CD14-positive monocyte (primary cell): Measurements from ENCODE around the gene GYG2. TPM values are rescaled to one million over a fixed set of nuclear protein-coding genes. Genes with fewer than 3 reads are reported as not detected.

Experiments used
- DNase-seq, 3 donors: peaks; one replicate each; pipeline ENCODE4 v3.0.0-alpha.2; 2011 to 2022
- H2AFZ ChIP-seq: 2 replicates; pipeline ENCODE4 v1.6.0; 2012; ENCODE audit warnings: mild to moderate bottlenecking, low read depth, low read length, inconsistent platforms; ENCODE audit not compliant: insufficient read depth, poor library complexity, severe bottlenecking
- H3K27ac ChIP-seq, 2 donors: 1 replicate in 1 of 2; 2 replicates in 1 of 2; pipeline ENCODE4 v1.5.1; 2012 to 2013; ENCODE audit warnings: low read length in 2 of 2, control low read depth in 1 of 2, inconsistent platforms in 1 of 2, low read depth in 1 of 2, mild to moderate bottlenecking in 1 of 2
- H3K27me3 ChIP-seq, 2 donors: one replicate each; pipeline versions ENCODE4 v1.6.0 to v1.6.1; 2011 to 2013; ENCODE audit warnings: low read length in 2 of 2; ENCODE audit not compliant: control insufficient read depth in 2 of 2, insufficient read depth in 2 of 2
- H3K36me3 ChIP-seq, 2 donors: replicated peaks in 1 of 2; 1 replicate in 1 of 2; 2 replicates in 1 of 2; pipeline versions ENCODE4 v1.5.1 to v1.6.1; 2012 to 2013; ENCODE audit warnings: low read length in 2 of 2, control low read depth in 1 of 2, inconsistent platforms in 1 of 2, mild to moderate bottlenecking in 1 of 2; ENCODE audit not compliant: insufficient read depth in 2 of 2, control insufficient read depth in 1 of 2
- H3K4me1 ChIP-seq, 2 donors: 1 replicate in 1 of 2; 2 replicates in 1 of 2; pipeline versions ENCODE4 v1.5.1 to v1.6.1; 2012 to 2013; ENCODE audit warnings: low read length in 2 of 2, control low read depth in 1 of 2, inconsistent platforms in 1 of 2, mild to moderate bottlenecking in 1 of 2, moderate library complexity in 1 of 2; ENCODE audit not compliant: insufficient read depth in 2 of 2, control insufficient read depth in 1 of 2
- H3K4me2 ChIP-seq: replicated peaks from 2 replicates; pipeline ENCODE3; 2012; ENCODE audit warnings: low read length, moderate library complexity, mild to moderate bottlenecking; ENCODE audit not compliant: poor library complexity, severe bottlenecking; ENCODE audit errors: extremely low read depth
- H3K4me3 ChIP-seq, 3 experiments: fragments of 200-600 bp in 1 of 3; sonication (generic) in 1 of 3; replicated peaks in 1 of 3; 1 replicate in 2 of 3; 2 replicates in 1 of 3; pipeline ENCODE4 v1.5.1; 2011 to 2013; ENCODE audit warnings: low read length in 3 of 3, mild to moderate bottlenecking in 3 of 3, control low read depth in 2 of 3, low read depth in 2 of 3, inconsistent platforms in 1 of 3, moderate library complexity in 1 of 3
- H3K79me2 ChIP-seq: 2 replicates; pipeline ENCODE4 v1.6.0; 2012; ENCODE audit warnings: mild to moderate bottlenecking, control low read depth, inconsistent platforms, low read length, moderate library complexity; ENCODE audit not compliant: insufficient read depth
- H3K9ac ChIP-seq: 2 replicates; pipeline ENCODE4 v1.6.0; 2017; ENCODE audit warnings: low read length, mild to moderate bottlenecking; ENCODE audit not compliant: insufficient read depth, poor library complexity, severe bottlenecking
- H3K9me3 ChIP-seq, 2 donors: replicated peaks in 1 of 2; 1 replicate in 1 of 2; 2 replicates in 1 of 2; pipeline versions ENCODE4 v1.5.1 to v1.6.1; 2012 to 2013; ENCODE audit warnings: low read length in 2 of 2, control low read depth in 1 of 2; ENCODE audit not compliant: control insufficient read depth in 1 of 2, insufficient read depth in 1 of 2
- H4K20me1 ChIP-seq: 2 replicates; pipeline ENCODE4 v1.6.0; 2012; ENCODE audit warnings: mild to moderate bottlenecking, low read length, control low read depth, moderate library complexity; ENCODE audit not compliant: insufficient read depth
- H3K27ac Mint-ChIP-seq, 7 donors: one replicate each; pipeline ENCODE4 v1.8.0; 2020; ENCODE audit warnings: mild to moderate bottlenecking in 7 of 7, mixed read lengths in 7 of 7, moderate library complexity in 6 of 7, inconsistent platforms in 2 of 7
- H3K27me3 Mint-ChIP-seq, 3 donors: one replicate each; pipeline ENCODE4 v1.8.0; 2021 to 2022; ENCODE audit warnings: low read depth in 3 of 3, mild to moderate bottlenecking in 3 of 3, mixed read lengths in 3 of 3, moderate library complexity in 3 of 3, inconsistent platforms in 1 of 3
- H3K36me3 Mint-ChIP-seq, 2 donors: one replicate each; pipeline ENCODE4 v1.8.0; 2020; ENCODE audit warnings: mixed read lengths in 2 of 2, inconsistent platforms in 1 of 2, mild to moderate bottlenecking in 1 of 2
- H3K4me1 Mint-ChIP-seq: one replicate; pipeline ENCODE4 v1.8.0; 2020; ENCODE audit warnings: mild to moderate bottlenecking, mixed read lengths
- H3K4me3 Mint-ChIP-seq, 2 donors: one replicate each; pipeline ENCODE4 v1.8.0; 2020; ENCODE audit warnings: mild to moderate bottlenecking in 2 of 2, mixed read lengths in 2 of 2, moderate library complexity in 1 of 2
- H3K9me3 Mint-ChIP-seq, 7 donors: one replicate each; pipeline ENCODE4 v1.8.0; 2020 to 2022; ENCODE audit warnings: mixed read lengths in 7 of 7, mild to moderate bottlenecking in 6 of 7, moderate library complexity in 6 of 7, inconsistent platforms in 2 of 7
- WGBS: methylation state at CpG from one replicate; pipeline ENCODE4 v1.1.5; 2013; ENCODE audit warnings: missing lambda C conversion rate; ENCODE audit not compliant: insufficient coverage; 5-methylcytosine and 5-hydroxymethylcytosine counted together
- intact Hi-C, 2 donors: fragments of 100-400 bp; cut with micrococcal nuclease; formaldehyde crosslinking; loops; one replicate each; pipeline versions ENCODE4 v1.15.0 to v1.15.1; 2023
- polyA plus RNA-seq, 3 donors: library from polyadenylated mRNA; depleted of rRNA in 1 of 3; unstranded in 2 of 3; stranded (reverse) in 1 of 3; fragments of 300-500 nt in 2 of 3; fragments of >200 nt in 1 of 3; fragmentation: Illumina TruSeq in 2 of 3; gene quantifications; 1 replicate in 2 of 3; 2 replicates in 1 of 3; pipeline ENCODE4 v1.2.3, GENCODE V29; 2012 to 2021
- TF ChIP-seq, protein P1 (sequence below): fragments of 200-600 bp; IDR thresholded peaks from one replicate; pipeline ENCODE4 v1.8.0; 2022; ENCODE audit warnings: antibody characterized with exemption, mild to moderate bottlenecking

GYG2 gene
- polyA plus RNA-seq, 3 donors, result not detected

DNA sequence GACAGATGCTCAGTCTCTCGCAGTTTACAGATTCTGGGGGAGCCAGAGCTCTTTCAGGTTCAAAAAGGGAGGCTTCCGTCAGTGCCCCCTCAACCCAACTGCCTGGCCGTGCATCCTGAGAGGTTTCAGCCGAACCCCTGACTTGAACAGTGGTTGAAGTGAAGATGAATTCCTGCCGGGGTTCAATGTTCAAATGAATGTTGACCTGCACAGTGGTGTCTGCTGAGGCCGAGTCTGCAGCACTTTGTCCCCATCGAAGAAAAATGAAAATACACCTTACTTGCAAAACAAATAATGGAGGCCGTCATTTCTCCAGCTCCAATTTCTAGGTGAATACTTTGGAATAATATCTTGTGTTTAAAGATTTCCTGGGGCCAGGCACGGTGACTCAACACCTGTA is 33.7 kb downstream of the GYG2 start:
- H3K9me3 Mint-ChIP-seq, result peaks cover 0 to 4% (median 0%) of the 10 kb centered on the region in 7 donors
- no peaks in the 10 kb centered on the region for H3K79me2 ChIP-seq
- no peak overlapping the region for H3K9ac ChIP-seq
- no peaks in the 10 kb centered on the region for H3K9me3 ChIP-seq
- H3K4me2 ChIP-seq, result no peak overlapping the region
- no peaks in the 10 kb centered on the region for H3K27me3 ChIP-seq
- no peaks in the 10 kb centered on the region for H3K36me3 Mint-ChIP-seq
- 100% methylated on average over 1 of the region's 9 CpGs for WGBS
- DNase-seq, result no peak
- H3K4me3 Mint-ChIP-seq, result no peak overlapping the region
- H3K4me1 Mint-ChIP-seq, result no peaks in the 10 kb centered on the region
- H2AFZ ChIP-seq, result no peak overlapping the region
- H4K20me1 ChIP-seq, result no peaks in the 10 kb centered on the region
- H3K27ac Mint-ChIP-seq, result no peak overlapping the region
- H3K36me3 ChIP-seq, result no peaks in the 10 kb centered on the region
- intact Hi-C loops, result no loop called here
- no peak overlapping the region for H3K4me3 ChIP-seq
- H3K27ac ChIP-seq, result no peak overlapping the region
- TF ChIP-seq, protein P1, sequence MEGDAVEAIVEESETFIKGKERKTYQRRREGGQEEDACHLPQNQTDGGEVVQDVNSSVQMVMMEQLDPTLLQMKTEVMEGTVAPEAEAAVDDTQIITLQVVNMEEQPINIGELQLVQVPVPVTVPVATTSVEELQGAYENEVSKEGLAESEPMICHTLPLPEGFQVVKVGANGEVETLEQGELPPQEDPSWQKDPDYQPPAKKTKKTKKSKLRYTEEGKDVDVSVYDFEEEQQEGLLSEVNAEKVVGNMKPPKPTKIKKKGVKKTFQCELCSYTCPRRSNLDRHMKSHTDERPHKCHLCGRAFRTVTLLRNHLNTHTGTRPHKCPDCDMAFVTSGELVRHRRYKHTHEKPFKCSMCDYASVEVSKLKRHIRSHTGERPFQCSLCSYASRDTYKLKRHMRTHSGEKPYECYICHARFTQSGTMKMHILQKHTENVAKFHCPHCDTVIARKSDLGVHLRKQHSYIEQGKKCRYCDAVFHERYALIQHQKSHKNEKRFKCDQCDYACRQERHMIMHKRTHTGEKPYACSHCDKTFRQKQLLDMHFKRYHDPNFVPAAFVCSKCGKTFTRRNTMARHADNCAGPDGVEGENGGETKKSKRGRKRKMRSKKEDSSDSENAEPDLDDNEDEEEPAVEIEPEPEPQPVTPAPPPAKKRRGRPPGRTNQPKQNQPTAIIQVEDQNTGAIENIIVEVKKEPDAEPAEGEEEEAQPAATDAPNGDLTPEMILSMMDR, result no peak
- H3K4me1 ChIP-seq, result no peaks in the 10 kb centered on the region
- peaks cover 0 to 9% (median 1%) of the 10 kb centered on the region in 3 donors for H3K27me3 Mint-ChIP-seq

DNA sequence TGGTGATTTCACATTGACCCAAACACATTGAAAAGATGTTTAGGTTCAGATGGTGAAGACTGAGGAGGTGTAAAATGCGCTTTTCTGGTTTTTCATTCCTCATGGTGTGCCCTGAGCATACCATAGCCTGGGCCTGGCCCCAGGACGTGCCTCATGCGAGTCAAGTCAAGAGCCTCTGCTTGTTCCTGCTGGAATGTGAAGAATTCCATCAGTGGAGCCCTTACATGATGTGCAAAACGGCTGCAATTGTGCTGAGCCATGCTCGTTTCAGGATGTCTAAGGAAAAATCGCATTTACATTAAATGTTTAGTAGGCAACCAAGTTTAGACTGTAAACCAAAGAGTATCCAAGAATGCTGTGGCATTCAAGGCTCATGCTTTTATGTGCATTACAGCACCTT is 34.9 kb downstream of the GYG2 start:
- Histone ChIP-seq H3K36me3 (no peaks in the 10 kb centered on the region), H2AFZ (no peak overlapping the region), H3K4me3 (no peak overlapping the region), H4K20me1 (no peaks in the 10 kb centered on the region), H3K9me3 (no peaks in the 10 kb centered on the region), H3K4me1 (no peaks in the 10 kb centered on the region), H3K4me2 (no peak overlapping the region), H3K79me2 (no peaks in the 10 kb centered on the region), H3K9ac (no peak overlapping the region), H3K27me3 (no peaks in the 10 kb centered on the region), H3K27ac (no peak overlapping the region)
- 83% methylated on average over 2 of the region's 6 CpGs for WGBS
- no peak for DNase-seq
- TF ChIP-seq, protein P1, result no peak
- Mint-ChIP-seq H3K9me3 (peaks cover 0 to 4% (median 0%) of the 10 kb centered on the region in 7 donors), H3K36me3 (no peaks in the 10 kb centered on the region), H3K4me3 (no peak overlapping the region), H3K27me3 (peaks cover 0 to 11% (median 1%) of the 10 kb centered on the region in 3 donors), H3K27ac (peak overlapping the region in 1 of 7 donors; percentile 35), H3K4me1 (no peaks in the 10 kb centered on the region)
- intact Hi-C loops, result no loop called here
